Measurements from ENCODE around the gene ATP11A. TPM values are rescaled to one million over a fixed set of nuclear protein-coding genes. Genes with fewer than 3 reads are reported as not detected.

ATP11A gene
- total and polyA plus RNA-seq, 2 experiments from 2014 or later = 12.3 to 52.6 TPM

GRCh38 chr13:112716841-112717520 lies 27.1 kb downstream of the ATP11A start:
- Mint-ChIP-seq H3K27me3 (ENCODE audit: insufficient read depth, low read depth, poor library complexity) (peaks cover 27% of the 10 kb centered on the region), H3K27ac (no peak overlapping the region; the same call in 1 of the 2 replicates), H3K36me3 (ENCODE audit: low read depth) (peaks cover 50% of the 10 kb centered on the region), H3K4me3 (peak overlapping the region; percentile 17; the same call in 1 of the 3 replicates), H3K9me3 (peaks cover 14% of the 10 kb centered on the region), H3K4me1 (peaks cover 80% of the 10 kb centered on the region)
- H3K27me3 ChIP-seq (ENCODE audit: insufficient read depth) = no peaks in the 10 kb centered on the region
- H4K20me1 ChIP-seq (replicated peaks; ENCODE audit: insufficient read depth) = no peaks in the 10 kb centered on the region
- H3K4me2 ChIP-seq = no peak overlapping the region
- ATAC-seq = no peak
- peaks cover 14% of the 10 kb centered on the region; the same call in 1 of the 2 replicates for H3F3A ChIP-seq (replicated peaks; ENCODE audit: low read depth)
- no peak overlapping the region for H2AFZ ChIP-seq
- no peak overlapping the region for H3K4me3 ChIP-seq
- TF ChIP-seq ETS1 (IDR thresholded peaks at IDR 0.05) = no peak
- TF ChIP-seq ZNF331 (CRISPR knock-in tag; IDR thresholded peaks at IDR 0.05; ENCODE audit: low read depth) = no peak
- no peak for TF ChIP-seq CTCF (conservative IDR thresholded peaks at IDR 0.05; ENCODE audit: low read depth in 2 of 2)
- no peak for TF ChIP-seq NANOG (IDR thresholded peaks at IDR 0.05; ENCODE audit: borderline replicate concordance)
- no peak for TF ChIP-seq ZNF462 (CRISPR knock-in tag; IDR thresholded peaks at IDR 0.05)
- TF ChIP-seq POLR2AphosphoS5 (IDR thresholded peaks at IDR 0.05; ENCODE audit: low read depth) = no peak
- TF ChIP-seq ZNF114 (CRISPR knock-in tag; IDR thresholded peaks at IDR 0.05) = no peak
- TF ChIP-seq STAT1 (IDR thresholded peaks at IDR 0.05; ENCODE audit: unreplicated experiment) = no peak
- TF ChIP-seq CREB1 (CRISPR knock-in tag; IDR thresholded peaks at IDR 0.05; ENCODE audit: low read depth) = no peak
- TF ChIP-seq REST (IDR thresholded peaks at IDR 0.05; ENCODE audit: unreplicated experiment) = no peak
- TF ChIP-seq JUNB (IDR thresholded peaks at IDR 0.05; ENCODE audit: unreplicated experiment) = no peak
- TF ChIP-seq EZH2phosphoT487 (IDR thresholded peaks at IDR 0.05; ENCODE audit: unreplicated experiment) = no peak
- TF ChIP-seq EZH2 (IDR thresholded peaks at IDR 0.05; ENCODE audit: low read depth, unreplicated experiment) = no peak
- H3K9me2 ChIP-seq (ENCODE audit: insufficient read depth) = no peaks in the 10 kb centered on the region
- no peak for DNase-seq (ENCODE audit: low spot score)
- peaks cover 86% of the 10 kb centered on the region for H3K79me2 ChIP-seq (replicated peaks; ENCODE audit: insufficient read depth)
- no peak overlapping the region for H3K27ac ChIP-seq (ENCODE audit: low read depth)
- H3K36me3 ChIP-seq (ENCODE audit: insufficient read depth) = no peaks in the 10 kb centered on the region
- H3K4me1 ChIP-seq (ENCODE audit: insufficient read depth) = peaks cover 51% of the 10 kb centered on the region

Data from GM23338 (cell line).